HL-60 (cell line): ENCODE results near the gene PTPRG.

ENCODE experiments used
- DNase-seq, 2 experiments: peaks; one replicate each; pipeline ENCODE4 v3.0.0-alpha.2; 2010 to 2020; ENCODE audit warnings: low read depth in 1 of 2, low spot score in 1 of 2
- H3K27ac ChIP-seq: fragments of 250-450 bp; sonication (Bioruptor Pico); replicated peaks from 2 replicates; pipeline ENCODE4 v1.5.1; 2020; ENCODE audit warnings: mild to moderate bottlenecking, moderate library complexity
- H3K27me3 ChIP-seq: fragments of 250-450 bp; sonication (Bioruptor Pico); 2 replicates; pipeline ENCODE4 v1.5.1; 2021; ENCODE audit warnings: mild to moderate bottlenecking, moderate library complexity; ENCODE audit not compliant: insufficient read depth, poor library complexity, severe bottlenecking
- H3K4me3 ChIP-seq: replicated peaks from 2 replicates; pipeline ENCODE4 v1.5.1; 2011; ENCODE audit warnings: mild to moderate bottlenecking, control low read depth, low read length; ENCODE audit not compliant: insufficient read depth
- CTCF ChIP-seq: IDR thresholded peaks from one replicate; pipeline ENCODE4 v1.5.1; 2011; ENCODE audit warnings: low read length, control low read depth, inconsistent platforms; ENCODE audit not compliant: insufficient read depth
- GABPA ChIP-seq: IDR thresholded peaks from 2 replicates; pipeline ENCODE4 v1.6.1; 2012; ENCODE audit warnings: low read depth
- POLR2AphosphoS5 ChIP-seq: IDR thresholded peaks from 2 replicates; pipeline ENCODE4 v1.6.1; 2012; ENCODE audit warnings: low read depth
- REST ChIP-seq: IDR thresholded peaks from 2 replicates; pipeline ENCODE4 v1.6.1; 2012; ENCODE audit warnings: low read depth; ENCODE audit not compliant: insufficient replicate concordance
- SPI1 ChIP-seq: IDR thresholded peaks from 2 replicates; pipeline ENCODE4 v1.6.1; 2012; ENCODE audit warnings: low read depth, mild to moderate bottlenecking, borderline replicate concordance

Gene PTPRG

DNA sequence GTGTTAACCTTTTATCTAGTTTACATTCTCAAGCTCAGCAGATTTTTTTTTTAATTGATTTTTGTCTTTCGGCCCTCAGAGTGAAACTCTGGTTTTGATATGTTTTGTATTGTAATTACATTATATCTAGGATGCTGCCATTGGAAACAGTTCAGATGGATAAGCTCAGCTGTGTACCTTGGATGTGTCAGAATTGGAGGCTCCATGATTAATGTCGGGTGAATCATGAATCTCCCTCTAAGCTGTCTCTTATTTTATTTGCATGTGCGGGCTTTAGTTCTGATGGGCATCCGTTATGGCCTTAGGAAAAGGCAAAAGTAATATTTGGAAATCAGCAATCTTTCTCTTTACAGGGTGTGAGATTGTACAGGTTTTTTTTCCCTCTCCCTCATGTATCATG is 4.2 kb downstream of the PTPRG start:
- DNase-seq, result no peak
- H3K27ac ChIP-seq, result no peak overlapping the region
- no peak for TF ChIP-seq POLR2AphosphoS5
- no peak for TF ChIP-seq CTCF
- no peak for TF ChIP-seq REST
- no peak for TF ChIP-seq SPI1
- no peak for TF ChIP-seq GABPA
- peaks cover 43% of the 10 kb centered on the region for H3K27me3 ChIP-seq
- no peak overlapping the region for H3K4me3 ChIP-seq

- H3K4me3 ChIP-seq, result no peak overlapping the region
- no peak overlapping the region for H3K27ac ChIP-seq
- TF ChIP-seq SPI1 (no peak), POLR2AphosphoS5 (no peak), REST (no peak), CTCF (no peak), GABPA (no peak)
- no peak for DNase-seq
- H3K27me3 ChIP-seq, result peaks cover 26% of the 10 kb centered on the region
These were observed 6.8 kb downstream of the PTPRG start for GRCh38 chr3:61568127-61568526.

GRCh38 chr3:61569856-61570580 is 8.6 kb downstream of the PTPRG start:
- Histone ChIP-seq H3K27me3 (peaks cover 8% of the 10 kb centered on the region), H3K27ac (no peak overlapping the region), H3K4me3 (no peak overlapping the region)
- DNase-seq, result no peak
- TF ChIP-seq REST (no peak), CTCF (no peak), POLR2AphosphoS5 (no peak), SPI1 (no peak), GABPA (no peak)
